Stimulated activated CD8-positive, alpha-beta memory T cell treated with anti-CD3 and anti-CD28 coated beads, Interleukin-4, amount 100 ng/mL, for 1 hour (primary cell): ENCODE results near the gene SETX.

Experiments
- DNase-seq, 2 donors: peaks; one replicate each; pipeline ENCODE4 v3.0.0-alpha.2; 2020; ENCODE audit warnings: low read depth in 2 of 2, low spot score in 1 of 2

SETX gene

DNA sequence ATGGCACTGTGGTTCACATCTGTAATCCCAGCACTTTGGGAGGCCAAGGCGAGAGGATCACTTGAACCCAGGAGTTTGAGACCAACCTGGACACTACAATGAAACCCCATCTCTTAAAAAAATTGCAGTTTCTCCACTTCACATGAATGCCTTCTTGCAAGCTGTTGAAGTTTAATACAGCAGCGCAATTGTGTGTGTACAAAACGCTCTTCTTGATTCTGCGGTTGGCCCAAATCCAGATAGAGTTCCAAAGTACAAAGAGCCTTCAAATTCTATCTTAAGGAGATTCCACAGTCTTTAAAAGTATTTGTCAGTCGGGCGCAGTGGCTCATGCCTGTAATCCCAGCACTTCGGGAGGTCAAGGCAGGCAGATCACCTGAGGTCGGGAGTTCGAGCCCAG, 9.3 kb upstream of the SETX start:
- DNase-seq = no peak

- no peak for DNase-seq
These were observed 3.0 kb upstream of the SETX start for GRCh38 chr9:132357764-132358163.

DNA sequence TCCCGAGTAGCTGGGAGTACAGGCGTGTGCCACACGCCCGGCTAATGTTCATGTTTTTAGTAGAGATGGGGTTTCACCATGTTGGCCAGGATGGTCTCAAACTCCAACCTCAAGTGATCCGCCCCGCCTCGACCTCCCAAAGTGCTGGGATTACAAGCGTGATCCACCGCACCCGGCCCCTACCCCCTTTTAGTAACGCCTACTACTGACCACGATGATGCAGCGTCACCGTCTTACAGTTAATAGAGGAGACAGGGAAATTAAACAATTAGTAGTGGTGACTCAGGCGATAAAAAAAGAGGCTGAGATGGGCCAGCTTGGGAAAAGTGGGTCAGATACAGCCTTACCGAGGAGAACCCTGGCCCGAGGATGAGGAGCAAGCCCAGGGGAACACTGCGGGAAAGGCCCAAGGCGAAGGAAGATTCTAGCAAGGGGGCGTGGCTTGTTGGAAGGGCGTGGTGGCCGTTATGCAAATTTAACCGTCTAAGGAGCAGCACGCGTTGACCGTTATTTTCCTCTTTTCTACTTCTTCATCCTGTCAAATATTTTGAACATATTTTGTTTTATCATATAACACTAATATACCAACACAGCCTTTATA, 1.6 kb upstream of the SETX start:
- no peak for DNase-seq

- DNase-seq = no peak
These were observed 3.3 kb downstream of the SETX start for GRCh38 chr9:132351404-132352045.

GRCh38 chr9:132350861-132351315, 3.9 kb downstream of the SETX start:
- DNase-seq = no peak

- DNase-seq = no peak
These were observed 6.1 kb downstream of the SETX start for GRCh38 chr9:132348676-132349075.

DNA sequence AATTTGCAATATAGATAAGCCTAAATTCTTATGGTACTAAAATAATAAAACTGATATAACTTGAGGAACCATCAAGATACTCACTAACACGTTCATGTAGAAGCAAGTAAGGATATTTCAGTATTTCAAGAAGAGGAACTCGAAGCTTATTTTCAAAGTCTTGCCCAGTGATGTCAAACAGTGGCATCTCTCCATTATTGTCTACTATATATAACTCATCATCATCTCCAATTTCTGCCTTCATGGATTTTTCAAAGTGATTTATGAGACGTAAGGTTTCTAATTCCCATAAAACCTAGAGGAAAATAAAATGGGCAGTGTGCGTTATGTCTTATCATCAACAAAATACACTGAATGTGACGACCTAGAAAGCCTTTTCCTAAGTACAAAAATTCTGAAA, 8.6 kb downstream of the SETX start:
- DNase-seq = no peak

DNA sequence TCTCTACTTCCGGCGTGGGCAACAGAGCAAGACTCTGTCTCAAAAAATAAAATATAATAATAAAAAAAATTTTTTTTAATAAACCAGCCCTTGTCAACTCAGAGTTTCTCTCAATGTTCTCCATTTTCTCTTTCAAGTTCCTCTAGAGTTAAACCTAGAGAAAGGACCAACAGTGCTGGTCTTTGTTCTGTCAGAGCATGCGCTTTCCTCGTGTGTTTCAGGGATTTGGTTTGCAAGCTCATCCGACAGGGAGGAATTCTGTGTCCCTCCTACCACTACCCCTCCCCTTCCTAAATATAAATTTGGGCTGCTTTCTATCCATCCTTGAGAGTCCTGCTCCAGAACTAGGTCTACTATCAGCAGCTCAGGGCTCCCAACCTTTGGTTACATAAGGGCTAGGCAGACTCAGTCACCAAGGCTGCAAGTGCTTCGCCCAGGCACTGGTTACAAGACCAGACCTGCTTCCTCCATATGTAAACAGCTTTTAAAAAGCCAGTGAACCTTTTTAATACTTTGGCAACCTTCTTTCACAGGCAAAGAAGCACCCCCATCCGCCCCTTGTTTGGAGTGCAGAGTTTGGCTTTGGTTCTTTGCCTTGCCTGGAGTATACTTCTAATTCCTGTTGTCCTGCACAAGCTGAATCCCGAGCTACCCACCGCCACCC, 13.5 kb downstream of the SETX start:
- no peak for DNase-seq

DNA sequence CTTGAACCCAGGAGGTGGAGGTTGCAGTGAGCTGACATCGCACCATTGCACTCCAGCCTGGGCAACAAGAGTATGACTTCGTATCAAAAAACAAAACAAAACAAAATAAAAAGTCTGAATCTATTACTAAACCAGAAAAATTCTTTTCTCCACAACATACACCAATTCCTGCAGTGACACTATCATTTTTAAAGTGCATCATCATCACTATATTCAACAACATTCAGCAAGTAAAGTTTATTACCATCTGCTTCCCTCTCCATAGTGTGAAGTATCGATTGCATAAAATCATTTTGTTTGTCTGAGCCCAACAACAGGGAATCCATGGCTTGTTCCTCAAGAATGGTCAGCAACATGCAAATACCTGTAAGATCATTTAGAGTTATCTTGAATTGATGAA, 20.4 kb downstream of the SETX start:
- no peak for DNase-seq

- DNase-seq = no peak
These were observed 21.2 kb downstream of the SETX start for GRCh38 chr9:132333556-132333955.

- no peak for DNase-seq
These were observed 26.2 kb downstream of the SETX start for GRCh38 chr9:132328580-132328979.

DNA sequence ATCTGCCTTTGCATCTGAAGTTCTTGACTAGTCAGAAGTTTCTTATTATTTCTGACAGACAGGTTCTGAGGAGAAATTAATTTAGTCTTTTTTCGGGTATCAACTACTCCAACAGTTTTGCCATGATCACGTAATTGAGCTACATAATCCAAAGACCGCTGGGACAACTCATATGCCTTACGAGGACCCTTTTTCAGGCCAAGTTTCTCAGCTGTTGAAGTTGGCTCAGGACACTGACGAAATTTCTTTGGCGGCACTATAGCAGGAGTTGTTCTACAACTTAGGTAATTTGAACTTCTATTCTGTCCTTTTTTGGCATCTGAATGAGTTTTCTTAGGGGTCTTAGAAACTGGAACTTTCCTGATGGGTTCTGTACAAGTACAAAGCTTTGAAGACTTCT, 27.2 kb downstream of the SETX start:
- no peak for DNase-seq

DNA sequence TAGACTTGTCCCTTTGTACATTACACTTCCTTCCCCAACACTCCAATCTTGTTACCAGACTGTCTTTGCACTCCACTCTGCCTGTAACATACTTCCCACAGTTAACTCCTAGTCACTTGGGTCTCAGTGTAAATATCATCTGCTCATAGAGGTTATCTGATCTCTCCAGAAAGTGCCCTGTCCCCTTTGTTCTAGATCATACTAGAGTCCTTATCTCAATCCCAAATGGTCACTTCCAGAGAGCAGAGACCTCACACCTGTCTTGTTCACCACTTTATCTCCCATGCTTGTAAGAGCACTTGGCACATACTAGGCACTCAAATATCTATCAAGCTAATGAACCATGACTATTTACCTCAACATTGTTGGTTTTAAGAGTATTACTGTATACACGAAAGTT, 30.4 kb downstream of the SETX start:
- DNase-seq = no peak

DNA sequence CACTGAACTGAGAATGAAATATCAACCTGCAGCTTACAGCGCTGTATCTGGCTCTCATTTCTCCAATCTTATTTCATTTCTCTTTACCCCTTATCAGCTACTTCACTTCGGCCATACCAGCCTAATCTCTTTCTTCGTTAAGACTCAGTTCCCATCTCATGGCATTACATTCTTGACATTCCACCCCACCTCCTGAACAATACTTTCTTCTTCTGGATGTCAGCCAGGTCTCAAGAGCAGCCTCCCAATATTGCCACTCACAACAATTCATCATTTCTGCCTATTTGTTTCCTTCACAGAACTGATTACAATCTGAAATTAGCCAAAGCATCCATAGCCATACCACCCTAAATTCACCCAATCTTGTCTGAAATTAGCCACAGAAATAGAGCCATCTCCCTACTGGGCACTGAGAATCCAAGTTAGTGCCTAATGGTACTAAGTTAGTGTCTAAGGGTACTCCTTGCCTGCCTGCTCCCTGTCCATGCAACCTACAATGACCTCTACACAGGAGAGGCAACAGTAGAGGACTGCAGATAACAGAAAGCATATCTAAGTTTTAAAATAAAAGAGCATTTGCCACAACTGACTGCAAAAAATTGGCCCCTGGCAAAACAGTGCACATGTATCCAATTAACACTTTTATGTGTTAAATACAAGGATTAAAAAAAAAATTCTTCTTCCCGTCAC, 35.2 kb downstream of the SETX start:
- DNase-seq = no peak

DNA sequence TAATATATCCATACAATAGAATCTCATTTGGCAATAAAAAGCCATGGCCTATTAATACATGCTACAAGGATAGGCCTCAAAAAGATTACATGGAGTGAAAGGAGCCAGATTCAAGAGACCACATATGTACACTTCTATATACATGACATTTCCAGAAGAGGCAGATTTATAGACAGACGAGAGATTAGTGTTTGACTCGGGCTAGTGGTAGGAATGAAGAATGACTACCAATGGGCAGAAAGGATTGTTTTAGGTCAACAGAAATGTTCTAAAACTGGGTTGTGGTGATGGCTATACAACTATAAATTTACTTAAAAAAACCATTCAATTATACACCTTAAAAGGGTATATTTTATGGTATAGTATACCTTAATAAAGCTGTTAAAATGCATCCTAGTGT, 41.9 kb downstream of the SETX start:
- no peak for DNase-seq

DNA sequence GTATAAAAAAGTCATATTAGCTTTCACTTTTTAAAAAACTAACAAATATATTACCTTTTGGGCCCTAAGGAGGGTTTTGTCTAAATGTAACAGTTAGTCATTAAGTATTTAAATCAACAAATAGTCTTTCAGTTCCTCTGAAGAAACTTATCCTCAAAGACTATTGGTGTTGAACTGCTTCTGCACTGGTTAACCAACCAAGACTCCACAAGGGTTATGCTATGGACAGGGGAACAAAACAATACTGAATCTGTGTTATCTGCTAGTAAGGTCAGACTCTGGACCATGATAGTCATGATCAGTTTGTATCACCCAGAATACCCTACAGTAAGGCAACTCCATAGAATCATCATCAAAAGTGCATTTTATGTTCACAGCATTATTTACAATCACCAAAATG, 42.4 kb downstream of the SETX start:
- no peak for DNase-seq

DNA sequence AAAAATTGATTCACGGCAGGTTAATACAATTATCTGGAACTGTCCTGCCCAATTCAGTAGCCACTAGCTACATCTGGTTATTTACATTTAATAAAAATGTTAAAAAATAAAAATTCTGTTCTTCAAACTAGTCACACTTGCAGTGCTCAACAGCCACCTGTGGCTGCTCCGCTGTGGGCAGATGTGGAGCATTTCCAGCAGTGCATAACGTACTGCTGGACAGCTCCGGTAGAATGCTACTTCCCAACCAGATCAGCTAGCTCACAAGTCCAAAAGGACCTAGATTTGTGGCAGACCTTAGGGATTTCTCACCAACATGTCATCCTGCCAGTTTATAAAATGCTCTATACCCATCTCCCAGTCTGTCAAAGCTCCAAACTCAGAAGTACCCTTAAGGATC, 42.8 kb downstream of the SETX start:
- no peak for DNase-seq

GRCh38 chr9:132309056-132309455, 45.7 kb downstream of the SETX start:
- DNase-seq = no peak

DNA sequence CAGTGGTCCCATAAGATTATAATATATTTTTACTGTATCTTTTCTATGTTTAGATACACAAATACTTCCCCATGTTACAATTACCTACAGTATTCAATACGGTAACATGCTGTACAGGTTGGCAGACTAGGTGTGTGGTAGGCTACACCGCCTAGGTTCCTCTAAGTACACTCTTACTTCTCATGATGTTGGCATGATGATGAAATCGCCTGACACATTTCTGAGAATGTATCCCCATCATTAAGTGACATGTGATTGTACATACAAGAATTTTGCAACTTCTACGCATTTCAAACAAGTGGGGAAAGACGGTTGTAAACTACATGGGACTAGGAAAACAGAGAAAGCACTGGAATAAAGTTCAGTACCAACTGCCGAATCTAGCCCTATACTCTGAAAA, 53.3 kb downstream of the SETX start:
- no peak for DNase-seq

DNA sequence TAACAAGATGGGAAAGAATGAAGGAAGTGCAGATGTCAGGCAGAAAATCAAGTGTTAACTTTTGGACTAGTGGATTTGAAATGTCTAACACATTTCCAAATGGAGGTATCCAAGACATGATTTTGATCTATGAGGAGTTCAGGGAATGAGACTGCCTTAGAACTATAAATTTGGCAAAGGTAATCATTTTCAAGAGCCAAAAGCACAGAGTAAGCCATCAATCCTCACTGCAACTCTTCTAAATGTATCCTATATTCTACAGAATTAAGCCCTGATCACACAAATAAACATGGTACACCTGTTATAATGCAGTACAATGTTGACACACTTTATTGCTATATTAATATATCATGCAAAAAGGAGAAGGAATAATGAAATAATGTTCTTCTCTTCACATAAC, 55.6 kb downstream of the SETX start:
- no peak for DNase-seq

DNA sequence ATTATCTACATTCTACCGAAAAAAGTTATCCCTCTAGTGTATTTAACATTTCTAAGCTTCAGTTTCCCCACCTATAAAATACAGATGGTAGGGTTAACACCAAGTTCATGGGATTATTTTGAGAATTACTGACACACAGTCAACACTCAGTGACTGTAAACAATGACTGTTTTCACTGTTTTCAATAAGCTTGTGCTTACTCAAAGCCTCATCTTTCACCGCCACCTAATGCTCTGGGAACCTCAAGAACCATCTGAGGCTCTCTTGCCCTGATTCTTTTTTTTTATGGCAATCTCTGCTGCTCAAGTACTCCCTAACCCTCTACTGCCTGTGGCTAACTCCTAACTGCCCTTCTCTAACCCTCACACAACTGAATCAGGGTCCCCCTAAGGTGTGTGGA, 59.6 kb downstream of the SETX start:
- no peak for DNase-seq

GRCh38 chr9:132293145-132293721, 61.6 kb downstream of the SETX start:
- DNase-seq = no peak
